Fibroblast of skin of right quadriceps (primary cell): Measurements from ENCODE around the gene HDHD5.
"Not testable (repeated sequence)": the region's sequence is repeated elsewhere in the genome, so short reads cannot be mapped to it uniquely, and the experiment has no call there.

Source experiments
- DNase-seq: peaks from one replicate; pipeline ENCODE4 v3.0.0-alpha.2; 2013

Gene HDHD5

GRCh38 chr22:17152971-17153370, 6.1 kb downstream of the HDHD5 start:
- no peak for DNase-seq

GRCh38 chr22:17152340-17152739, 6.7 kb downstream of the HDHD5 start:
- no peak for DNase-seq

- no peak for DNase-seq
These were observed 9.8 kb downstream of the HDHD5 start for GRCh38 chr22:17149076-17149815.

- not testable (repeated sequence) for DNase-seq
These were observed 11.6 kb downstream of the HDHD5 start for GRCh38 chr22:17147458-17147857.

- DNase-seq = no peak
These were observed 13.9 kb downstream of the HDHD5 start for GRCh38 chr22:17145021-17145680.

- DNase-seq = no peak
These were observed 15.3 kb downstream of the HDHD5 start for GRCh38 chr22:17143826-17144225.

- no peak for DNase-seq
These were observed 16.0 kb downstream of the HDHD5 start for GRCh38 chr22:17143101-17143500.

- DNase-seq = no peak
These were observed 18.0 kb downstream of the HDHD5 start for GRCh38 chr22:17140826-17141766.

GRCh38 chr22:17140022-17140421, 19.1 kb downstream of the HDHD5 start:
- DNase-seq = no peak

- no peak for DNase-seq
These were observed 20.6 kb downstream of the HDHD5 start for GRCh38 chr22:17138513-17138912.

- no peak for DNase-seq
These were observed 21.1 kb downstream of the HDHD5 start for GRCh38 chr22:17137861-17138425.

GRCh38 chr22:17137170-17137569, 21.9 kb downstream of the HDHD5 start:
- DNase-seq = no peak

GRCh38 chr22:17135153-17135760, 23.8 kb downstream of the HDHD5 start:
- no peak for DNase-seq

GRCh38 chr22:17133137-17133536, 25.9 kb downstream of the HDHD5 start:
- no peak for DNase-seq

- DNase-seq = no peak
These were observed 27.0 kb downstream of the HDHD5 start for GRCh38 chr22:17132112-17132511.

- no peak for DNase-seq
These were observed 27.4 kb downstream of the HDHD5 start for GRCh38 chr22:17131686-17132085.

- DNase-seq = peak; percentile 7
These were observed 28.9 kb downstream of the HDHD5 start for GRCh38 chr22:17130199-17130598.

- DNase-seq = peak; percentile 47
These were observed 37.6 kb downstream of the HDHD5 start, which contains the start of gene TMEM121B for GRCh38 chr22:17121233-17122195. Gene TMEM121B, minus strand, starts transcription at chr22:17121360. Its CDS starts 233 bp downstream, at chr22:17121127.

GRCh38 chr22:17120711-17121232, 38.3 kb downstream of the HDHD5 start:
- DNase-seq = no peak

GRCh38 chr22:17120281-17120680, 38.8 kb downstream of the HDHD5 start:
- DNase-seq = peak; percentile 9
